GM19463 (cell line): Measurements from ENCODE around the gene FARSB.
"Not testable (repeated sequence)": the region's sequence is repeated elsewhere in the genome, so short reads cannot be mapped to it uniquely, and the experiment has no call there.

Source experiments
- ATAC-seq: cut with Tn5 transposase; IDR thresholded peaks from one replicate; pipeline ENCODE4 v1.9.1; 2021; ENCODE audit warnings: mild to moderate bottlenecking, moderate library complexity; ENCODE audit not compliant: unreplicated experiment

Gene FARSB

DNA sequence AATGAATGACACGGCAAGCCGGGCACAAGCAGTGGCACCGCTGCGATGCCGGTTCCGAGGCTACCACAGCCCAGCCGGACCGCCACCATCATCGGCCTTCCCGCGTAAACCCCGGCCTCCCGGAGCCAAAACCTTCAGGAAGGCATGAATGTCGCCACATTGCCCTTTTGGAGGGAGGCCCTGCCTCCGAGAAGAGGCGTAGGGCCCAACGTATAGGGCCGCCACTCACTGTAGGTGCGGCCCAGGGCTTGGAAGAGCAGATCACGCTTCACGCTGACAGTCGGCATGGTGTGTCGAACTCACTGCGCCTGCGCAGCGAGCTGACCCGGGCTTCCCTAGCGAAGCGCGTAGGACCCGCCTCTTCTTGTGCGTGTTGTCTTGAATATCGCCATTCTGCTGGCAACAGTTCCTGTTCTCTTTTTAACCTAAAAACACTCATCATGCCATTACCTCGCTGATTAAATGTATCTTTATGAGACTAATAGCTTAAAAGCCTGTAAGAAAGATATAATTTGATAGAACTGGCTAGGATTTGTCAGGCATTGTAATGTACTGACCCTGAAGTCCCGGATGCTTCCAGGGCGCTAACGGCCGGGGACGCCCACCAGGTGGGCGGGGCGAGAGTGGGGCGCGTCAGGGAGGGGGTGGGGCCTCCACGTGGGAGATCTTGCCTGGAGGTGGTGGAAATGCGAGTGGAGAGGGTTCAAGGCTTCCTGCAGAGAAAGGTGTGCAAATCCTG lies at the start of gene FARSB:
FARSB (minus strand) TSS at position 306 of the 739 bp plus-strand sequence; CDS start at position 287, 19 bp downstream.
- ATAC-seq, result peak; percentile 89

DNA sequence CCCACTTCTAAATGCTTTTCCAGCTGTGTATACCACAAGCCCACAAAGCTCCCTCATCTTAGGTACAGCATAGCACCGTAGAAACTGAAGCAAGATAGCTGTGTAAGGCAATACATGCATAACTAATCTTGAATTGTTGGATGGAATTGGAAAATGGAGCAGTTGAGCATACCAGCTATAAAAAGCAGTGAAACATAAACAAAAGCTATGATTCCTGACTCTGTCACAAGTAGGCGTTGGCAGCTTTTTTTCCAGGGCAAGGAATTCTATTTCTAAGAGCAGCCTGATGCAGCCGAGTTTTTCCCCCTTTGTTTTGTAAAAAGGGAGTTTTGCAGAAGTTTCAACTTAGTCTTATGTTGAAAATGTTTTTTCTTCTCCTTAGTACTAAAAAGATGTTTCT lies 48.0 kb upstream of the FARSB start:
- no peak for ATAC-seq

DNA sequence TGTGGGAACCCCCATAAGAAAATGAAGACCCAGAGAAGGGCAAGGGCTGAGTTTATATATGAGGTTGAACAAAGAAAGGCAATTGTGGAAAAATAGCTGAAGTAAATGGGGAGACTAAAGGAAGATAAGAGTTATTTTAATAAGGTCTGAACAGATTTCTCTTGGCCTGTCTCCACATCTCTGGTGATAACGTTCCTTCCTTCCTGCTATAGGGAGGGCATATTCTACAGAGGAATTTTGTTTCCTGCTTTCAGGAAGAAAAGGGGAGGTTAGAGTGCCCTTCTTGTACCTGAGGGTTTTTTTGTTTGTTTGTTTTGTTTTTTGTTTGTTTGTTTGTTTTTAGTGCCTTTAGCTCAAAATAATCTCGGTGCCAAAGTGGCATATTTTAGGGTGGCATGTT lies 47.2 kb upstream of the FARSB start:
- no peak for ATAC-seq

DNA sequence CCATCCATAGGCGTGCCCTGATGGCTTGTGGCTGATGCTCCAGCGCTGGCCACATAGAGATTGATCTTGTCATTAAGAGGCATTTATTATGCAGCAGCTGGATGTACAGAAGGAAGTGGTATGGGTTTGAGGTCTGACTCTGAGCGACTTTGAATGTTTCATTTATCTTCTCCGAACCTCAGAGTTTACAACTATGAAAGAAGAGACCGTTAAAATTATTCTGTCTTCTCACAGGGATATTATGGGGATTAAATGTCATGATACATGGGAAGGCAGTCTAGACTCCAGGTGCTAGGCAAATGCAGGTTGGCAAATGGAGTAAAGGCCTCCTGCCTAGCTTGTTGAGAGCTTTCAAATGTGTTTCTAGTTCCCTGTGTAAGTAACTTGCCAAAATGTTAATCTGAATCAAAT lies 45.8 kb upstream of the FARSB start:
- ATAC-seq, result no peak

- ATAC-seq, result no peak
These were observed 45.3 kb upstream of the FARSB start for GRCh38 chr2:222701233-222701632.

GRCh38 chr2:222698276-222698675 lies 42.4 kb upstream of the FARSB start:
- ATAC-seq, result no peak

DNA sequence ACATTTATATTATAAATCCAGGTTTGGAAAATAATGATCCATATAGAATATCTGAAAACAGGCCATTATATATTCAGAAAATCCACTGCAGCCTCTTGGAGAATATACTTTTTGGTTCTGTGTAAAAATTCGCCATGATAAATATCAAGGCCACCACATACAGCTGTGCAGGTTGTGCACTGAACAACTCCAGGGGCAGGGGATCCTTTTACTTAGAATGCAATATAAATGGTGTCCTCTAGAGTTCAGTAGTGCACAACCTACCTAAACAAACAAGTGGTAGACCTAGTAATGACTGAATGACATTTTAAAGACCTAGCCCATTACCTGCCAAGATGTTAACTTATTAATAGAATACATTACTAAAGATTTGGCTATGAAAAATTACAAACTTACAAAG lies 37.9 kb upstream of the FARSB start:
- ATAC-seq, result peak; percentile 55

- not testable (repeated sequence) for ATAC-seq
These were observed 37.5 kb upstream of the FARSB start for GRCh38 chr2:222693413-222693812.

DNA sequence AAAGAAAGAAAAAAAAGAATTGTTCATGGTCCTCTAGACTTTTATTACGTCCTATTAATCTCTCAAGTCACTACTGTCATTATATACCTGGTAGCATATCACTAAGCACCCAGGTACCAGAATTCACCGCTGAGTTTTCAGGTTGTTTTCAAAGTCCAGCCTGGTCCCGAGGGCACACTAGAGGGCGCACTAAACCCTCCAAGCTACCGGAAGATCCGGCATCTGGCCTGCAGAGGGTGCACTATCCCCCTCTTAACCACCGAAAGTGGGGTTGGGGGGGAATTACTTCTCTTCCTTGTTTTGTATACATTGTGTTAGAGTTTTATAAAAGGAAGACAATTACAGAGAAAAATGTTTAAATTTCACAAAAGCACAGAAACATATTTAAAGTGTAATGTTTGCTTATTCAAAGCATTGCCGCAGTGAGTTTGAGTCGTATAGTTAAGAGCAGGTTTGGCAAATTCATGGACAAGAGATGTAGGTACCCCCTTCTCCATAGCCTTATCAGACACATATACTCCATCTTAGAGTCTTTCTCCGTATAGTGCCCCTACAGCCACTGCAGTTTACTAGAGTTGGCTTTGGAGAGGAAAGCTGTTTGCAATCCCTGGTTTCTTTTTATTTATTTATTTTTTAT lies 34.8 kb upstream of the FARSB start:
- peak; percentile 97 for ATAC-seq

DNA sequence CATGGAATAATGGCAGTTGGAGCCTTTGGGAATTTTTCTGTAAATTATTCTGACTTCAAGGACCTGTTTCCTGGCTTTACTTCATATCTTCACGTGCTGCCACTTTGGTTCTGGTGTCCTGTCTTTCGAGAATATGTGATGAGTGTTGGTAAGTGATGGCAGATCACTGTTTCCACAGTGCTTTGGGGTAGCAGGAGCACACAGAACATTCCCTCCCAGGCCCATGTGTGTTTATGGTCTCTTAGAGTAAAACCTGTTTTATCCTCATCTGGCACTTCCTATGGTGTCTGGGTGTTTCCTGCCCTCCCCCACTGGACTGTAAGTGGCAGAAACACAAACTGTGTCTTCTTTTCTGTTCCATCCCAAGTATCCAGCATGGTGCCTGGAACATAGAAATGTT lies 33.4 kb upstream of the FARSB start:
- no peak for ATAC-seq

DNA sequence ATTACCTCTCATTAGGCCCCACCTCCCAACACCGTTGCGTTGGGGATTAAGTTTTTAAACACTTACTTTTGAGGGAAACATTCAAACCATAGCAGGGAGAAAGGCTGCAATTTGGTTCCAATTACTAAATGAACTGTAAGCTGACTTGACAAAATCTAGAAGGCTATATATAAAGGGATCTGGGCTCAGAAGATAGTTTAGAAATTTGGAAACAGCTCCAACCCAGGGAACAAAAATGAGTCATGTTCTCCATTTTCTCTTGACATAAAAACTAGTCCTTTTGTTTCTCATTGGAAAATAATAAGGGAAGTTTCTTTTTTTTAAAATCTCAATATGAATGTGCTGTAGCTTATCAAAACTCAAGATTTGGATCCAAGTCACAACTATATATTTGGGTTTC lies 33.0 kb upstream of the FARSB start:
- no peak for ATAC-seq

GRCh38 chr2:222686086-222686750 lies 30.3 kb upstream of the FARSB start:
- ATAC-seq, result no peak

- ATAC-seq, result no peak
These were observed 27.9 kb upstream of the FARSB start for GRCh38 chr2:222683805-222684204.

DNA sequence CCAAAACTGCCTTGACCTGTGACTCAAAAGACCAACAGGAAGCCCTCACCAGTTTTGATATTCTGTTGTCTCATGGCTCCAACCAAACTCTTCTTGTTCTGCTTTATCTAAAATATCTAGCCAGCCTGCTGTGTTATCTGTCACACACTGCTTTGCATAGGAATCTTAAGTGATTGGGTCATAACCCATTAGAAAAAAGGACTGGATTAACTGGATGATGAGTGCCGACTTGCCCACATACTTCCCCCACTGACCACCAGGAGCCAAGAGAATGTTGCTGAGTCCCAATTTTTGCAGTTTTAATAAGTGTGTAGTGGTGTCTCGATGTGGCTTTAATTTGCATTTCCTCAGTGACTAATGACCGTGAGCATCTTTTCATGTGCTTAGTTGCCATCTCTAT lies 22.1 kb upstream of the FARSB start:
- ATAC-seq, result no peak

- no peak for ATAC-seq
These were observed 18.0 kb upstream of the FARSB start for GRCh38 chr2:222673883-222674282.

DNA sequence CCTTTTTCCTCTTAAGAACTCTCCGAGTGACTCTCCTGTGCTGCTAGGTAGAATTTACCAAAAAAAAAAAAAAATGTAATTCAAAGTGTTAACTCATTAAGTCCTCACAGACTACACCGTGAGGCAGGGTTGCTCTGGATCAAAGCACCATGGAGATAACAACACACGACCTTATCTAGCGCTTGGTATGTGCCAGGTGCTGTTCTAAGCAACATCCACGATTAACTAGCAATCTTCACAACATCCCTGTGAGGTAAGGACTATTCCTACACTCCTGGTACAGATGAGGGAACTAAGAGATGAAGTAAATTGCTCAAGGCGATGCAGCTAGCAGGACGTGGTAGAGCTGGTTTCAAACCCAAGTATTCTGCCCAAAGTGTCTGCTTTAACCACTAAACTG lies 17.4 kb upstream of the FARSB start:
- ATAC-seq, result no peak

DNA sequence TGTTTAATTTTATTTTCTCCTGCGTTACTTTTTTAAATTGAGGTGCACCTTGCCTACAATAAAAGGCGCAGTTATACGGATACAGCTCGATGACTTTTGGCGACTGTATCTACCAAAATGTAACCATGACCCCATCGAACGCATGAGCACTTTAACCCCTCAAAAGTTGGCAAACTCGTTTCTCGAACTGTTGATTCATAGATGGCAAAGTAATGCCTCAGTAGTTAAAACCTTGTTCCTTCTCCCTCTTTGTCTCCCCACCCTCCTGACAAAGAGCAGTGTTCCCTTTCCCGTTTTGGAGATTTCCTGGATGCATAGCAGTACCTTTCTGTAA lies 16.1 kb upstream of the FARSB start:
- ATAC-seq, result no peak

DNA sequence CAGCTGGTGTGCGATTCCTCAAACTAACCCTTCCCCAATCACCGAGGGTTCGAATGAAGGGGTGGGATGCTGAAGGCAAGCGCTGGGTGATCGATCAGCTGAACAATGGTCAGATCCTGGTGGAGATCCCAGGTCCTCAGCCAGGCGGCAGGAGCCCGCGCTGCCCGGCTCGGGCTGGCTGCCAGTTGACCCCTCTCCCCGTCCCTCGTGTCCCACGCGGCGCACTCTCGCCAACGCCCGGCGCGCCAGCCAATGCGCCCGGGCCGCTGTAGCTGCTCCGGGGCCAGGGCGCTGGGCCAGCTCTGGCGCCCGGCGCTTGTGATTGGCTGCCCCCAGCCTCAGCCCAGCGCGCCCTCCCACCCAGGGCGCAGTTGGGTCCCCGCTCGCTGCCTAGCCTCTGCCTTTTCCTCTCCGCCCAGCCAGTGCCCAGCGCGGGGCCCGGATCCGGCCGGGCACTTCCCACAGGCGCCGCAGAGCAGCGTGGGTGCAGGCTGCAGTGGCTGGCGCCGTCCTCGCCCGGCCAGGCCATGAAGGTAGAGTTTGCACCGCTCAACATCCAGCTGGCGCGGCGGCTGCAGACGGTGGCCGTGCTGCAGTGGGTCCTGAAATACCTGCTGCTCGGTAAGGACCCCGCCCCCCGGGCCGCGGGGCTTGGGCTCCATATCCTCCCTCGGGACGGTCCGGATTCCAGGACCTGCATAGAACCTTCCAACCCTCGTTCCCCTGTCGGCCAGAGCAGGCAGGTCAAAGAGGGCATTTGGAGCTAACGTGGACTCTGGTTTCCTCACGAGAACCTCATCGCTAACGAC lies 15.6 kb upstream of the FARSB start, which contains the start of gene MOGAT1:
MOGAT1 (plus strand) TSS at position 400 of the 809 bp plus-strand sequence; CDS start at position 528, 128 bp downstream.
- ATAC-seq, result peak; percentile 62

DNA sequence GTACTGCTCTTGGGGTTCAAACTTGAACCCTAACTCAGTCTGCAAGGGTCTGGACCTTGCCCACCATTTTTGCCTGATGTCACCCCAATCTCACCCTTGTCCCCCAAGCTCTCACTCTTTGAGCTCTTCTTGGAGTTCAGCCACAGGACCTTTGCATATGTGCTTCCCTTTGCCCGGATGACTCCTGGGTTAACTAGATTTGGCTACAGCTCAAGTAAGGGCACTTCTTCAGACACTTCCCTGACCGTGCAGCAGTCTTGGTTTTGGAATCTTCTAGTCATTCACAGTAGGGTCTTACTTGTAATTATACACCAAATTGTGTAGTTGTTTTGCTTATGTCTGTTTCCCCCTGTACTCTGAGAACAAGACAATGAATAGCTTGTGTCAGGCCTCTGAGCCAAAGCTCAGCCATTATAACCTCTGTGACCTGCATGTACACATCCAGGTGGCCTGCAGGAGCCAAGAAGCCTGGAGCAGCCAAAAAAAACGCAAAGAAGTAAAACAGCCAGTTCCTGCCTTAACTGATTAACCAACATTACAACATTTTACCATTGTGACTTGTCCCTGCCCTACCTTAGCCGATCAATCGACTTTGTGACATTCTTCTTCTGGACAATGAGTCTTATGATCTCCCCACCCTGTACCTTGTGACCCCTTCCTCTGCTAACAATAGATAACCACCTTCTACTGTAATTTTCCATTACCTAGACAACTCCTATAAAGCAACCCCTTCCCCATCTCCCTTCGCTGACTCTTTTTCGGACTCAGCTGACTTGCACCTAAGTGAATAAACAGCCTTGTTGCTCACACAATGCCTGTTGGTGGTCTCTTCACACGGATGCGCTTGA lies 14.5 kb upstream of the FARSB start:
- no peak for ATAC-seq

- no peak for ATAC-seq
These were observed 13.5 kb upstream of the FARSB start for GRCh38 chr2:222669353-222669752.
